HG03196 (cell line): Measurements from ENCODE around the gene LIPG.
A peak's percentile ranks its signal among the peaks of the same experiment; 100 is the strongest.

ENCODE experiments used
- ATAC-seq: cut with Tn5 transposase; IDR thresholded peaks from one replicate; pipeline ENCODE4 v1.9.1; 2021; ENCODE audit not compliant: unreplicated experiment

Gene LIPG

DNA sequence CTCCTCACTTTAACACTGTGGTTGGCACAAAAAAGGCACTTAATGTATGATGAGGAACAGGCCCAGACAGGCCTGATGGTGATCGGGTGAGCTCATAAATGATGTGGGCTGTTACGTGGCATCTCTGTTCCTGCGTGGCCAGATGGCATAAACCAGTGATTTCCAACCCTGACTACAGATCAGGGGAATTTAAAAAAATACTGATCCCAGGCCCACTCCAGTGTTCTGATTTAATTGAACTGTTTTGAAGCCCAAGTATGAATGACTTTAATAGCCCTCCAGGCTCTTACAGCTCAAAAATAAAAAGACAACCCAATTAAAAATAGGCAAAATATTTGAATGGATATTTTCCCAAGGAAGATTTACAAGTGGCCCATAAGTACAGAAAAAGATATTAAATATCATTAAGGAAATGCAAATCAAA lies 48.2 kb downstream of the LIPG start:
- ATAC-seq: no peak

DNA sequence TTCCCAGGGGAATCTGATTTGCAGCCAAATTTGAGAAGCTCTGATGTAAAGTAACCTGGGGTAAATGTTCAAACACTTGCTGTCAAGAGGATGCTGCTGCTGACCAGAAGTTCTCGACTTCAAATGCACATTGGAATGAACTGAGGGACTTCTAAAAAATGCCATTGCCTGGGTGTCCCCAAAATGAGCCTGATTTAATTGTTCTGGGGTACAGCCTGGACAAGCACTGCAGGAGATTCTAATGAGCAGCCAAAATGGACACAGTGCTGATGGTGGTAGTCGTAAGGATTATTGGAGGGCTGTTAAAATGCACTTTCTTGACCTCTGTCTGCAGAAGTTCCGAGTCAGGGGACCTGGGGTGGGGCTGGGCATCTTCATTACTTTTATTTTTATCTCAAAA lies 49.5 kb downstream of the LIPG start:
- no peak for ATAC-seq

- peak; percentile 63 for ATAC-seq
Measured at GRCh38 chr18:49612515-49613033, 50.7 kb downstream of the LIPG start.

DNA sequence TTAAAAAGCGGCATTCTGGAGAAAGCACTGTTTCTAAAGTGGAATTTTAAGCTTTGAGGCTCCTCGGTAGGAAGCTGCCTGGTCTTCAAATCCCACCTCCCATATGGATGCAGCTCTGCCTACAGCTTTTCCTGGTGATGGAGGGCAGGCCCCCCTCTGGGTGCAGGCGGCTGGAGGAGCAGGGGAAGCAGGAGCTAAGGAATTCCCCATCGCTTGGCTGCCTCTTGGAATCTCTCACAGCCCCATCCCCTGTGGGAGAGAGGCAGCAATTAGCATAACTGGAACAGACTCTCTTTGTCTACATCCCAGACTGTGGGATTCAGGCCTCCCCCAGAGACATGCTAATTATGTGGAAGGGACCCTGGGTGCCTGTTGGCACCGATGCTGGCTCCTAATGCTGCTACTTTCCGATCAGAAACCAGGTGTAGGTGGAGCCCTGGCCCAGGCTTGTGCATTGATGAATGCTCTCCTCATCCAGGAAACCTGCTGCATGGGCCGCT lies 51.3 kb downstream of the LIPG start:
- no peak for ATAC-seq

DNA sequence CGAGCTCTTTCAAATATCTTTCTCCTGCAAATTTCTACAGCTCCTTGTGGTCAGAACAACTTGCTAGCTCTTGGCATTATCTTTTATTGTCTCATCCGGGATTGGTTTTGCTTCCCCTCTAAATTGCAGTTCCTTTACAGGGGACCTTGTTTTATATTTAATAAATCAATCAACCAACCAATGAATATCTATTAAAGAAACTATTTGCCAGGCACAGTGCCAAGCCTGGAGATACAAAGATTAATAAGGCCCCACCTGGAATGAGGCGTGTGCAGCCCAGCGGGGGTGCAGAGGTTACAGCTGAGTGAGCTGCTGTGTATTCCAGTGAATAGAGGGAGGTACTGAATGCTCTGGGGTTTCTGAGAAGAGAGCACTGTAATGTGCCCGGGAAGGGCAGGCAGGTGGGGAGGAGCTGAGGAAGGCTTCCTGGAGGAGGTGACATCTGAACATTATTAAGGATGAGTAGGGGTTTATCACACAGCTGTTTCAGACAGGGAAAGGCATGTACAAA lies 51.8 kb downstream of the LIPG start:
- no peak for ATAC-seq

DNA sequence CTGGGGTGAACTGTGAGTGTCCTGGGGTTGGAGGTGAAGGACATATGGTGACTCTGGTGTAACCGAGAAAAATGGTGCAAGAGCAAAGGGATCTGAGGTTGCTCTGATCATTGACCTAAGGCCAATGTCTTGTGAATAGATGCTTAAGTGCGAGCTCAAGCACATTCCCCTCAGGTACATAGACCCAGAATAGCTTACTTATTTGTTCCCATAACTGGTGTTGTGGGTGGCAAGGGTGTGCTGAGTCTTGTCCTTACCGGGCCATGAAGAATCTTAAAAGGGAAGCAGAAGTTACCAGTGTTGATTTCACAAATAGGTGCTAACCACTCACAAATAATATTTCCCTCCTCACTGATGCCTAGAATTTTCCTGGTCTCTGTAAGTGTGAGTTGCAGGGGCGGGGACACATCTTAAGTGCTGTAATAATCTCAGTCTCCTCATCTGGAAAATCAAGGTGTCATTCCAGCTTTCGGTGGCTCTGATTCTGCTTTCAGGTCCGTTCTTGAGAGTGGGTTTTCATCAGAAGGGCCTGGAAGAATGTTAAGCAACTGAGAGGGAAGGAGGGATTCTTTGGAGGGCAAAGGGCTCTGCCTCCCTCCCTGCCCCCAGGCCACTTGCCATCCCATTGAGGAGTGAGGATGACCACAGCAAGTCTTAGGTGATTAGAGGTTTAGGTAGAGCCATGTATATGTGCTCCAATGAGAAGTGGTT lies 54.9 kb downstream of the LIPG start:
- no peak for ATAC-seq

DNA sequence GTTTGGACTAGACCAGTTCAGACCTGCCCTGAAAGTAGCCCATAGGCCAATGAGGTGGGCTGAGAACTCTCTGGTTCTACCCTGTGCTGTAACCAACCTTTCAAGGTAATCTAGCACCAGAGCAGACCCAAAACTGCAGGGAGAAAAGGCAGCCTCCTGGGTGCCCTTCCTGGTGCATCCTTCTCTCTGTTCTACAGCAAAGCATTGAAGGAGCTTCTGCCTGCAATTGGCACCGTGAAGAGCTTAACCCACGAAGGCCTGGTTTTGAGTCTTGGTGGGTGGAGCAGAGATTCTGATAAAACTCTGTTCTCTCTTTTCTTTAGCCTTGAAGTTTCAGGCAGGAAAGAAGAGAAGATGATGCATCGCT lies 55.5 kb downstream of the LIPG start:
- no peak for ATAC-seq

- no peak for ATAC-seq
Measured at GRCh38 chr18:49617865-49618264, 56.0 kb downstream of the LIPG start.

DNA sequence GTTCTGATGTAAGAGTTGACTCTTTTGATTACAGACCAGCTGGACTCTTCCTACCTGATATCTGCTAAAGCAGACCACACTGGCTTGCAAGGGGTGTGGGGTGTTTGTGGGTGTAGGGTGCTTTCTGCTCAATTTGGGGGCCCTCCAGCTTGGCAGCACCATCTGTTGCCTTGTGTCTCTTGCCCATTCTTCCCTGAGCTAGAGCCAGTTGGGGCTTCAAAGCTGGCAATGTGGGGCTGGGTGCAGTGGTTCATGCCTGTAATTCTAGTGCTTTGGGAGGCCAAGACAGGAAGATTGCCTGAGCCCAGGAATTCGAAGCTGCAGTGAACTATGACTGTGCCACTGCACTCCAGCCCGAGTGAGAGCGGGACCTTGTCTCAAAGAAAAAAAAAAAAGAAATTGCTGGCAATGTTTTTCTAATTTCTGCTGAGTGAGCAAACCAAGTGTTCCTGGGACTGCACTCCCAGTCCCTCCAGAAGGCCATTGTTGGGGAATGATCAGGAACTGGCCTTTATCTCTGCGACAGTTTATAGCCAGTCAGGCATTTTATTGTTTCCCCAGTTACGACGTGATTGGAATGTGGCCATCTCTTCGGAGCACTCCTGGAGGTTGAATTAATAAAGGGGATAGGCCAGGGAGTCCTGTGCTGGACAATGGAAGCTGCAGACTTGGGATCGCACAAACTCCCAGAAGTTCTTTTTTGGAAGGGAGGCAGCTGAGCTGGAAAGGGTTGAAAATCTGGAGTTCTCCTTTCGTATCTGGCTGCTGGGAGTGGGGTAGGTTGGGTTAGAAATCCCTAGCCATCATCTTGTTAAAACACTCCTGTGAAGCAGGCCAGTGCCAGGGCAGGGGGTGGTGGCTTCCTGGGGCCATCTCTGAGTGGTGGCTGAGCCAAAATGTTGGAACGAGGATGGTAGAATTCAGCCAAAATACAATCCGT lies 57.2 kb downstream of the LIPG start:
- ATAC-seq: no peak

GRCh38 chr18:49619801-49620200 lies 57.9 kb downstream of the LIPG start:
- no peak for ATAC-seq

- ATAC-seq: no peak
Measured at GRCh38 chr18:49621301-49621700, 59.4 kb downstream of the LIPG start.

GRCh38 chr18:49621717-49622351 lies 60.0 kb downstream of the LIPG start:
- ATAC-seq: no peak

- ATAC-seq: no peak
Measured at GRCh38 chr18:49623571-49623970, 61.7 kb downstream of the LIPG start.

DNA sequence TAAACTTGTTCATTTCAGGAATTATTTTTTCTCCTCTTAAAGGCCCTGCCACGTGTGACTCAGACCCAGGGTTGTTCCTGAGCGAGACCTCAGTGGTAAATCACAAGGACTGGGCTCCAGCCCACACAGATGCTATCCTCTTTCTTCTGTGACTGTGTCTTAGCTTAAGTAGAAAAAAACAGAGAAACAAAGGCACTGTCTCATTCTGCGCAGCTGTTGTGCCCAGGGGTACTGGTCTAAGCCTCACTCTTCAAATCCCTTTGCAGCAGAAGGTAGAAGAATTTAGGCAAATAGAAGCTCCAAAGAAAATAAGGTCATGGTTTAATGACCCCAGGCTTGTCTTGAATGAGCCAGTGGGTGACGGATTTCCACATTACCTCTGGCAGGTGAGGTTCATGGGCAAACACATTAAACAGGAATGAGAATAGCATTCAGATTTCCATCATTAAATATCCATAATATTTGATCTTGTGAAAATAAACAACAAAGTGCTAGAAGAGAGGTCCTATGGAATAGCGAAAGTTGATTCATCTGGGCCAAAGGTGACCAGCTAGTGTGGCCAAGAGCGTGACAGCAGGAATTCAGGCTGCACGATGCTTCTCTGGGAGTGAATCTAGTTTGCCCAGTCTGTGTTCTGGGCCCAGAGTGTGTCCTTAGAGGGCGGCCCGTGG lies 63.3 kb downstream of the LIPG start:
- no peak for ATAC-seq

- ATAC-seq: no peak
Measured at GRCh38 chr18:49626842-49627467, 65.1 kb downstream of the LIPG start.

DNA sequence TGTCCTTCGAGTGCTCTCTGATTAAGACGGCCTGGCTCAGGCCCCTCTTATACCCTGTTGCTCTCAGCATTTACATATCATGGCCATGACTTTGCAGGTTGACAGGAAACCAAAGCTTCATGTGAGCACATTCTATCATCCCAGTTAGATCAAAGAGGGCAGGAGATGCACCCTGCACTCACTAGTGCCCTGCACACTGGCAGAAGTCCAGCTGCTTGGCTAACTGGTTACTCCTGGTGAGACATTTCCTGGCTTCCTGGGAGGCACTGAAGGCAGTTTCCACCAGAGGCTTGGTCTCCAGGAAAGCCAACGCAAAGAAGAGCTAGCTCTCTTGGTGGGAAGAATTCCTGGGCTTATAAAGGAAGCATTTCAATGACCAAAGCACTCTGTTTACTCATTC lies 66.3 kb downstream of the LIPG start:
- no peak for ATAC-seq

GRCh38 chr18:49628881-49629795 lies 67.3 kb downstream of the LIPG start:
- ATAC-seq: no peak

- no peak for ATAC-seq
Measured at GRCh38 chr18:49630246-49630699, 68.4 kb downstream of the LIPG start.
